HepG2 (cell line): Measurements from ENCODE around the gene ZNF175. TPM values are rescaled to one million over a fixed set of nuclear protein-coding genes. Genes with fewer than 3 reads are reported as not detected.

Experiments
- AGO2 ChIP-seq: fragments of 200-400 bp; formaldehyde crosslinking; optimal IDR thresholded peaks from 2 replicates; pipeline ENCODE3; 2017; ENCODE audit warnings: mild to moderate bottlenecking, low read depth, low read length, moderate library complexity
- BHLHE40 ChIP-seq: IDR thresholded peaks from 2 replicates; pipeline ENCODE4 v1.6.1; 2011; ENCODE audit warnings: low read length, improper control_type of control experiment
- GTF2F1 ChIP-seq: fragments of 150-350 bp; IDR thresholded peaks from 2 replicates; pipeline ENCODE4 v1.6.1; 2014; ENCODE audit warnings: low read length
- IKZF1 ChIP-seq: fragments of 450-650 bp; IDR thresholded peaks from 2 replicates; pipeline ENCODE4 v1.7.1; 2016
- MXI1 ChIP-seq: IDR thresholded peaks from 3 replicates; pipeline ENCODE4 v1.6.1; 2012; ENCODE audit warnings: low read depth, low read length, inconsistent platforms, borderline replicate concordance
- PAXIP1 ChIP-seq: sonication (generic); formaldehyde crosslinking; conservative IDR thresholded peaks from 2 replicates; pipeline ENCODE4 v1.4.0; 2020; ENCODE audit warnings: mild to moderate bottlenecking, missing genetic modification reagents, moderate library complexity
- RELA ChIP-seq: sonication (generic); formaldehyde crosslinking; IDR thresholded peaks from 2 replicates; pipeline ENCODE4 v1.4.0; 2020; ENCODE audit warnings: missing genetic modification reagents
- RXRB ChIP-seq: IDR thresholded peaks from 2 replicates; pipeline ENCODE4 v1.6.1; 2016; ENCODE audit warnings: borderline replicate concordance, missing genetic modification reagents, missing compliant biosample characterization
- SMARCC2 ChIP-seq: fragments of 450-650 bp; IDR thresholded peaks from 2 replicates; pipeline ENCODE4 v1.6.1; 2017; ENCODE audit warnings: antibody characterized with exemption, mild to moderate bottlenecking
- TAF1 ChIP-seq: sonication (generic); formaldehyde crosslinking; IDR thresholded peaks from 2 replicates; pipeline ENCODE4 v1.4.0; 2020; ENCODE audit warnings: missing genetic modification reagents
- TEAD2 ChIP-seq: sonication (generic); formaldehyde crosslinking; IDR thresholded peaks from 2 replicates; pipeline ENCODE4 v1.9.0; 2021; ENCODE audit warnings: missing genetic modification reagents
- XRCC5 ChIP-seq: fragments of 200-400 bp; formaldehyde crosslinking; optimal IDR thresholded peaks from 2 replicates; pipeline ENCODE3; 2017; ENCODE audit warnings: mild to moderate bottlenecking, low read length
- YY1 ChIP-seq: IDR thresholded peaks from 2 replicates; pipeline ENCODE4 v1.6.1; 2011; ENCODE audit warnings: low read length, low read depth, moderate library complexity, mild to moderate bottlenecking; ENCODE audit not compliant: insufficient read depth, insufficient replicate concordance
- ZBTB42 ChIP-seq: sonication (generic); formaldehyde crosslinking; IDR thresholded peaks from 2 replicates; pipeline ENCODE4 v1.5.0; 2020; ENCODE audit warnings: mild to moderate bottlenecking, missing genetic modification reagents
- ZFYVE20 ChIP-seq: sonication (generic); formaldehyde crosslinking; IDR thresholded peaks from 2 replicates; pipeline ENCODE4 v1.8.0; 2023; ENCODE audit warnings: low read depth, mild to moderate bottlenecking, moderate library complexity, missing genetic modification reagents, borderline replicate concordance
- ZNF503 ChIP-seq: sonication (generic); formaldehyde crosslinking; IDR thresholded peaks from 2 replicates; pipeline ENCODE4 v1.4.0; 2020; ENCODE audit warnings: missing genetic modification reagents
- ZNF615 ChIP-seq: sonication (generic); formaldehyde crosslinking; IDR thresholded peaks from 2 replicates; pipeline ENCODE4 v1.5.0; 2020; ENCODE audit warnings: mild to moderate bottlenecking, missing genetic modification reagents, borderline replicate concordance
- ZNF660 ChIP-seq: sonication (generic); formaldehyde crosslinking; IDR thresholded peaks from 2 replicates; pipeline ENCODE4 v1.5.1; 2020; ENCODE audit warnings: mild to moderate bottlenecking, low read depth, missing genetic modification reagents, borderline replicate concordance
- ZNF709 ChIP-seq: sonication (generic); formaldehyde crosslinking; IDR thresholded peaks from 2 replicates; pipeline ENCODE4 v1.5.0; 2020; ENCODE audit warnings: mild to moderate bottlenecking, missing genetic modification reagents
- ZNF788 ChIP-seq: sonication (generic); formaldehyde crosslinking; IDR thresholded peaks from 2 replicates; pipeline ENCODE4 v1.5.0; 2020; ENCODE audit warnings: mild to moderate bottlenecking, missing genetic modification reagents, borderline replicate concordance
- ZNF839 ChIP-seq: sonication (generic); formaldehyde crosslinking; IDR thresholded peaks from 2 replicates; pipeline ENCODE4 v1.4.0; 2020; ENCODE audit warnings: missing genetic modification reagents, mild to moderate bottlenecking, borderline replicate concordance
- polyA plus RNA-seq, 8 experiments: library from polyadenylated mRNA; depleted of rRNA in 3 of 8; stranded (reverse) in 7 of 8; unstranded in 1 of 8; fragments of >200 nt; fragmentation: Illumina TruSeq in 4 of 8; extraction: Trizol in 4 of 8; gene quantifications; 2 replicates each; pipeline versions ENCODE4 v1.2.1 to v1.2.3, GENCODE V29; 2011 to 2016; ENCODE audit warnings: low read depth in 4 of 8, missing spikeins in 1 of 8, mixed read lengths in 1 of 8; ENCODE audit not compliant: insufficient read depth in 1 of 8
- total RNA-seq, 5 experiments: library from RNA; depleted of rRNA; stranded (reverse); fragments of >200 nt; fragmentation: Illumina TruSeq; extraction: Trizol; gene quantifications; 2 replicates each; pipeline ENCODE4 v1.2.3, GENCODE V29; 2016; ENCODE audit warnings: low read depth in 1 of 5
- TF ChIP-seq, protein P1 (sequence below): sonication (generic); formaldehyde crosslinking; IDR thresholded peaks from 2 replicates; pipeline ENCODE4 v1.4.0; 2020; ENCODE audit warnings: missing genetic modification reagents, low read depth, mild to moderate bottlenecking, borderline replicate concordance
- TF ChIP-seq, protein P2 (sequence below): sonication (generic); formaldehyde crosslinking; IDR thresholded peaks from 2 replicates; pipeline ENCODE4 v1.4.0; 2020; ENCODE audit warnings: mild to moderate bottlenecking, missing genetic modification reagents, borderline replicate concordance

The ZNF175 gene
- total and polyA plus RNA-seq, 2 of the 13 experiments (the other 11 are each of a cell fraction or from before 2014, with no cell fraction given) = 1.2 to 1.5 TPM

DNA sequence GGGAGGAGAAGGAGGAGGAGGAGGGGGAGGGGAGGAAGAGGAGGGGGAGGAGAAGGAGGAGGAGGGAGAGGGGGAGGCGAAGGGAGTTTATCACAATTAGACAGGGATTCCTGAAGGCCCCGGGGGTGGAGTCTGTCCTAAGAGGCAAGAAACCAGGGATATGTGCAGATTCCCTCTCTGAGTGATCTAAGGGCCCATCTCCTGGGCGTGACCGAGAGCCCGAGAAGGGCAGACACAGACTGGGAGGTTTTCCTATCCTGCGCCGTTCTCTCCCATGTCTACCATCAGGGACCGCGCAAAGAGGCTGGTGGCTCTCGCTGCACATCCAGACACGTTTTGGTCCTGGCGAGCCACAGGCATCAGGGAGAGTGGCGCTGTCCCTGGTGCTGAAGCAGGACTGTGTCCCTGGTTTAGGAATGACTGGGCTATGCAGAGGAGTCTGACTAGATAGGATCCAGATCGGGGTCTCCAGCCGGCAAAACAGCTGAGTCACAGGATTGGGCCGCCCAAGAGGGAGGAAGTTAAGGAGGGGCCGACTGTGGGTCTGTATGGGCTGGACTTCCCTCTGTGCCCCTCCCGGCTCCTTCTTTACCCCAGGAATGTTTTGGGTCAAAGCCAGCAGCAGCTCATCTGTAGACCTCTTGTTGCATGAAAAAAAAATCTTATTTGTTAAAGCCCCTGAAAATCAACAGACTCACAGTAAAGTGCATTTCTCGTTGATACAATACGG, 17.9 kb upstream of the ZNF175 start (continued):
- TF ChIP-seq, protein P1, sequence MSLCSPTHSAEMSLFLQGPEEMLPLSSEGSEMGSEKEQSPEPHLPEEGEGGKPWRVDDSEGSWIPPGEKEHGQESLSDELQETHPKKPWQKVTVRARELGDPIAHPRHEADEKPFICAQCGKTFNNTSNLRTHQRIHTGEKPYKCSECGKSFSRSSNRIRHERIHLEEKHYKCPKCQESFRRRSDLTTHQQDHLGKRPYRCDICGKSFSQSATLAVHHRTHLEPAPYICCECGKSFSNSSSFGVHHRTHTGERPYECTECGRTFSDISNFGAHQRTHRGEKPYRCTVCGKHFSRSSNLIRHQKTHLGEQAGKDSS = no peak
- no peak for TF ChIP-seq MXI1
- no peak for TF ChIP-seq RELA (CRISPR knock-in tag)
- no peak for TF ChIP-seq ZNF709
- TF ChIP-seq ZNF839 (CRISPR knock-in tag) = no peak
- TF ChIP-seq TEAD2 (CRISPR knock-in tag) = 0 out of 2 replicates have a peak, but pooled peaks have one; percentile 62
- no peak for TF ChIP-seq IKZF1
- 0 out of 2 replicates have a peak, but pooled peaks have one; percentile 47 for TF ChIP-seq ZBTB42
- TF ChIP-seq RXRB (CRISPR knock-in tag) = peak; percentile 70; the same call in 1 of the 2 replicates
- no peak for TF ChIP-seq GTF2F1
- TF ChIP-seq ZNF788 = no peak
- TF ChIP-seq PAXIP1 (CRISPR knock-in tag) = no peak
- no peak for TF ChIP-seq TAF1 (CRISPR knock-in tag)
- no peak for TF ChIP-seq ZNF615 (CRISPR knock-in tag)
- TF ChIP-seq, protein P2, sequence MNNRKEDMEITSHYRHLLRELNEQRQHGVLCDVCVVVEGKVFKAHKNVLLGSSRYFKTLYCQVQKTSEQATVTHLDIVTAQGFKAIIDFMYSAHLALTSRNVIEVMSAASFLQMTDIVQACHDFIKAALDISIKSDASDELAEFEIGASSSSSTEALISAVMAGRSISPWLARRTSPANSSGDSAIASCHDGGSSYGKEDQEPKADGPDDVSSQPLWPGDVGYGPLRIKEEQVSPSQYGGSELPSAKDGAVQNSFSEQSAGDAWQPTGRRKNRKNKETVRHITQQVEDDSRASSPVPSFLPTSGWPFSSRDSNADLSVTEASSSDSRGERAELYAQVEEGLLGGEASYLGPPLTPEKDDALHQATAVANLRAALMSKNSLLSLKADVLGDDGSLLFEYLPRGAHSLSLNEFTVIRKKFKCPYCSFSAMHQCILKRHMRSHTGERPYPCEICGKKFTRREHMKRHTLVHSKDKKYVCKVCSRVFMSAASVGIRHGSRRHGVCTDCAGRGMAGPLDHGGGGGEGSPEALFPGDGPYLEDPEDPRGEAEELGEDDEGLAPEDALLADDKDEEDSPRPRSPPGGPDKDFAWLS = no peak
- no peak for TF ChIP-seq YY1
- no peak for TF ChIP-seq SMARCC2
- TF ChIP-seq ZFYVE20 (CRISPR knock-in tag) = 0 out of 2 replicates have a peak, but pooled peaks have one; percentile 67
- TF ChIP-seq ZNF660 = no peak
- TF ChIP-seq AGO2 = no peak
- TF ChIP-seq XRCC5 = no peak
- no peak for TF ChIP-seq BHLHE40
- peak; percentile 38; the same call in 1 of the 2 replicates for TF ChIP-seq ZNF503 (CRISPR knock-in tag)
